Measurements from ENCODE around the gene ADCY4. TPM values are rescaled to one million over a fixed set of nuclear protein-coding genes. Genes with fewer than 3 reads are reported as not detected.

Gene ADCY4
- total RNA-seq, 2 experiments from 2014 or later: 2.0 to 3.4 TPM

DNA sequence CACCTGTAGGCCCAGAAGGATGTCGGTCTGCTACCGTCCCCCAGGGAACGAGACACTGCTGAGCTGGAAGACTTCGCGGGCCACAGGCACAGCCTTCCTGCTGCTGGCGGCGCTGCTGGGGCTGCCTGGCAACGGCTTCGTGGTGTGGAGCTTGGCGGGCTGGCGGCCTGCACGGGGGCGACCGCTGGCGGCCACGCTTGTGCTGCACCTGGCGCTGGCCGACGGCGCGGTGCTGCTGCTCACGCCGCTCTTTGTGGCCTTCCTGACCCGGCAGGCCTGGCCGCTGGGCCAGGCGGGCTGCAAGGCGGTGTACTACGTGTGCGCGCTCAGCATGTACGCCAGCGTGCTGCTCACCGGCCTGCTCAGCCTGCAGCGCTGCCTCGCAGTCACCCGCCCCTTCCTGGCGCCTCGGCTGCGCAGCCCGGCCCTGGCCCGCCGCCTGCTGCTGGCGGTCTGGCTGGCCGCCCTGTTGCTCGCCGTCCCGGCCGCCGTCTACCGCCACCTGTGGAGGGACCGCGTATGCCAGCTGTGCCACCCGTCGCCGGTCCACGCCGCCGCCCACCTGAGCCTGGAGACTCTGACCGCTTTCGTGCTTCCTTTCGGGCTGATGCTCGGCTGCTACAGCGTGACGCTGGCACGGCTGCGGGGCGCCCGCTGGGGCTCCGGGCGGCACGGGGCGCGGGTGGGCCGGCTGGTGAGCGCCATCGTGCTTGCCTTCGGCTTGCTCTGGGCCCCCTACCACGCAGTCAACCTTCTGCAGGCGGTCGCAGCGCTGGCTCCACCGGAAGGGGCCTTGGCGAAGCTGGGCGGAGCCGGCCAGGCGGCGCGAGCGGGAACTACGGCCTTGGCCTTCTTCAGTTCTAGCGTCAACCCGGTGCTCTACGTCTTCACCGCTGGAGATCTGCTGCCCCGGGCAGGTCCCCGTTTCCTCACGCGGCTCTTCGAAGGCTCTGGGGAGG is 23.9 kb downstream of the ADCY4 start, which contains the start of gene LTB4R:
LTB4R (plus strand) TSS at position 857 of the 959 bp plus-strand sequence. CDS start 4,150 bp downstream, outside the sequence.
- CTCF ChIA-PET (ENCODE audit: unreplicated experiment): interaction anchor here (0.9 kb wide), 1 partner anchor 14 kb away, joined by 4 read pairs; no protein-coding TSS in a partner anchor
- no peak within 1 kb of the TSS for H2AFZ ChIP-seq (ENCODE audit: low read length)

DNA sequence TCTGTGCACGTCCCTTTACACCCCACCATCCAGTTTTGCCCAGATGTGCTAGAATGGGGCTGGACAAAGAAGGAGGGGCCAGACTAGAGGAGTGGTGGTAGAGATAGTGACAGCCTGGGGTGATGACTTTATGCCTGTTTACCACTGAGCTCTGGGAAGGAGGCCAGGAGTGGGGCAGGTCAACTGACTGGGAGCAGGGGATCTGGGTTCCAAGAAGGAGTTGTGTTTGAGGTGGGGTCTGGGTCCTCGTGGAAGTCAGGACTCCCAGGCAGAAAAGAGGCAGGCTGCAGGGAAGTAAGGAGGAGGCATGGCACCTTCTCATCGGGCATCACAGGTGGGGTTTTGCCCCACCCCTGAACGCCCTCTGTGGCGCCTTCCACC is 24.6 kb downstream of the ADCY4 start:
- DNase-seq (ENCODE audit: low spot score): no peak
- Histone ChIP-seq H3K36me3 (ENCODE audit: insufficient read depth, low read length) (peaks cover 80% of the 10 kb centered on the region), H3K4me2 (ENCODE audit: low read length) (peak overlapping the region; percentile 39; the same call in 1 of the 2 replicates), H2AFZ (ENCODE audit: low read length) (no peak overlapping the region), H4K20me1 (ENCODE audit: insufficient read depth, low read length) (no peaks in the 10 kb centered on the region), H3K9me3 (ENCODE audit: low read length) (no peaks in the 10 kb centered on the region), H3K9me2 (ENCODE audit: insufficient read depth, low read length) (no peaks in the 10 kb centered on the region), H3K4me1 (ENCODE audit: insufficient read depth, low read length, poor library complexity, severe bottlenecking) (peaks cover 38% of the 10 kb centered on the region), H3K27ac (ENCODE audit: low read depth, low read length, poor library complexity, severe bottlenecking) (no peak overlapping the region), H3K4me3 (ENCODE audit: low read depth, low read length, poor library complexity, severe bottlenecking) (no peak overlapping the region), H3K79me2 (ENCODE audit: insufficient read depth, low read depth, low read length) (no peaks in the 10 kb centered on the region)
- intact Hi-C loops (cut with micrococcal nuclease; ENCODE audit: unreplicated experiment): no loop called here
- no TSS peak for BruUV-seq (replicated peaks)
- ChIA-PET CTCF (ENCODE audit: unreplicated experiment) (interaction anchor here (0.9 kb wide), 1 partner anchor 13 kb away, joined by 4 read pairs; no protein-coding TSS in a partner anchor), POLR2A (interaction anchor here (0.7 to 2.5 kb wide), 3 partner anchors 9 to 39 kb away, joined by 3 to 9 read pairs (median 4); partner anchors contain the start of genes DHRS1, NOP9 and RABGGTA)
- TF ChIP-seq, protein P1, sequence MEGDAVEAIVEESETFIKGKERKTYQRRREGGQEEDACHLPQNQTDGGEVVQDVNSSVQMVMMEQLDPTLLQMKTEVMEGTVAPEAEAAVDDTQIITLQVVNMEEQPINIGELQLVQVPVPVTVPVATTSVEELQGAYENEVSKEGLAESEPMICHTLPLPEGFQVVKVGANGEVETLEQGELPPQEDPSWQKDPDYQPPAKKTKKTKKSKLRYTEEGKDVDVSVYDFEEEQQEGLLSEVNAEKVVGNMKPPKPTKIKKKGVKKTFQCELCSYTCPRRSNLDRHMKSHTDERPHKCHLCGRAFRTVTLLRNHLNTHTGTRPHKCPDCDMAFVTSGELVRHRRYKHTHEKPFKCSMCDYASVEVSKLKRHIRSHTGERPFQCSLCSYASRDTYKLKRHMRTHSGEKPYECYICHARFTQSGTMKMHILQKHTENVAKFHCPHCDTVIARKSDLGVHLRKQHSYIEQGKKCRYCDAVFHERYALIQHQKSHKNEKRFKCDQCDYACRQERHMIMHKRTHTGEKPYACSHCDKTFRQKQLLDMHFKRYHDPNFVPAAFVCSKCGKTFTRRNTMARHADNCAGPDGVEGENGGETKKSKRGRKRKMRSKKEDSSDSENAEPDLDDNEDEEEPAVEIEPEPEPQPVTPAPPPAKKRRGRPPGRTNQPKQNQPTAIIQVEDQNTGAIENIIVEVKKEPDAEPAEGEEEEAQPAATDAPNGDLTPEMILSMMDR (conservative IDR thresholded peaks at IDR 0.05; ENCODE audit: low read length): no peak
- no peak for TF ChIP-seq EZH2phosphoT487 (IDR thresholded peaks at IDR 0.05; ENCODE audit: borderline replicate concordance, low read depth, low read length)

More for the DNA sequence above, 23.9 kb downstream of the ADCY4 start, which contains the start of gene LTB4R:
- no peak within 1 kb of the TSS for H3K27ac ChIP-seq (ENCODE audit: low read depth, low read length, poor library complexity, severe bottlenecking)
- POLR2A ChIA-PET: interaction anchor here (0.7 to 2.5 kb wide), 3 partner anchors 9 to 40 kb away, joined by 3 to 9 read pairs (median 4); partner anchors contain the start of genes DHRS1, NOP9 and RABGGTA
- TF ChIP-seq, protein P1 (conservative IDR thresholded peaks at IDR 0.05; ENCODE audit: low read length): peak; percentile 30; the same call in 1 of the 2 replicates
- TF ChIP-seq EZH2phosphoT487 (IDR thresholded peaks at IDR 0.05; ENCODE audit: borderline replicate concordance, low read depth, low read length): no peak
- H4K20me1 ChIP-seq (ENCODE audit: insufficient read depth, low read length): no peaks in the 10 kb centered on the region
- intact Hi-C loops (cut with micrococcal nuclease; ENCODE audit: unreplicated experiment): no loop called here
- H3K9me2 ChIP-seq (ENCODE audit: insufficient read depth, low read length): no peaks in the 10 kb centered on the region
- peaks cover 76% of the 10 kb centered on the region for H3K36me3 ChIP-seq (ENCODE audit: insufficient read depth, low read length)
- no peaks in the 10 kb centered on the region for H3K79me2 ChIP-seq (ENCODE audit: insufficient read depth, low read depth, low read length)
- H3K9me3 ChIP-seq (ENCODE audit: low read length): no peaks in the 10 kb centered on the region
- no TSS peak for BruUV-seq (replicated peaks)
- H3K4me3 ChIP-seq (ENCODE audit: low read depth, low read length, poor library complexity, severe bottlenecking): no peak within 1 kb of the TSS
- peaks cover 38% of the 10 kb centered on the region for H3K4me1 ChIP-seq (ENCODE audit: insufficient read depth, low read length, poor library complexity, severe bottlenecking)
- peak; percentile 70 for DNase-seq (ENCODE audit: low spot score)
- peak within 1 kb of the TSS; percentile 39; the same call in 1 of the 2 replicates for H3K4me2 ChIP-seq (ENCODE audit: low read length)
